ENCODE results near the gene LMF1. TPM values are rescaled to one million over a fixed set of nuclear protein-coding genes. Genes with fewer than 3 reads are reported as not detected.

LMF1 gene
- total and polyA plus RNA-seq, 2 of the 4 experiments (the other 2 are of a cell fraction), result 7.7 to 13.1 TPM

DNA sequence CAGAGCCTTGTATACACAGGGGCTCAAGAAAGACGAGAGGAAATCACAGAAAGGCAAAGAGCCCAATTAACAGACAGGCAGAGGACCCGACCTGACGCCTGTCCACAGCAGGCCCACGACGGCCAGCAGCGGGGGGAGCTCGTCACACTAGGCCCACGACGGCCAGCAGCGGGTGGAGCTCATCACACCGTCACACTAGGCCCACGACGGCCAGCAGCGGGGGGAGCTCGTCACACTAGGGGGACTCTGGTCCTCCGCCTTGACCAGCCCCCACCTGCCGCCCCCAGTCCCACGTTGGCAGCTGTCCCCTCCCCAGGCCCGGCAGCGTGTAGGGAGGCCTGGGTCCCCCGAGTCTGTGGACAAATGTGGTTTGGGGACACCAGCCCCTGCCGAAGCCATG, 146.6 kb downstream of the LMF1 start:
- H2BK15ac ChIP-seq (ENCODE audit: low read depth, low read length), result no peak overlapping the region
- DNase-seq (no peak), ATAC-seq (ENCODE audit: low read depth) (no peak)
- no peaks in the 10 kb centered on the region; the same call in 1 of the 2 replicates for H3K9me1 ChIP-seq (ENCODE audit: insufficient read depth, low read length)
- no peak overlapping the region for H2BK5ac ChIP-seq (ENCODE audit: low read depth, low read length, poor library complexity, severe bottlenecking)
- ChIA-PET POLR2A (ENCODE audit: unreplicated experiment) (no interaction called here), CTCF (no interaction called here)
- no peaks in the 10 kb centered on the region for H3K9me3 ChIP-seq (ENCODE audit: control insufficient read depth, insufficient read depth, low read length)
- no peaks in the 10 kb centered on the region for H4K20me1 ChIP-seq (ENCODE audit: insufficient read depth, low read length)
- no peak overlapping the region for H3K56ac ChIP-seq (ENCODE audit: extremely low read depth, insufficient read depth, low read length)
- H4K5ac ChIP-seq (ENCODE audit: low read depth, low read length), result no peak overlapping the region
- no peak overlapping the region for H4K91ac ChIP-seq (ENCODE audit: insufficient read depth, low read depth, low read length)
- in situ Hi-C loops (cut with MboI; ENCODE audit: low sequenced_read_pairs), result loop anchor here (25.0 kb wide), 1 partner anchor 388 kb away; no protein-coding TSS in a partner anchor
- no TSS peak for BruUV-seq (replicated peaks)
- H2BK20ac ChIP-seq (ENCODE audit: low read depth, low read length), result no peak overlapping the region
- H2AK5ac ChIP-seq (ENCODE audit: low read depth, low read length), result no peak overlapping the region
- H2AK9ac ChIP-seq (replicated peaks; ENCODE audit: low read depth, low read length, poor library complexity), result no peak overlapping the region
- no peak overlapping the region for H2BK120ac ChIP-seq (ENCODE audit: low read depth, low read length)
- no peak overlapping the region for H2AFZ ChIP-seq (replicated peaks; ENCODE audit: low read length, poor library complexity)
- no peak overlapping the region for H3K18ac ChIP-seq (ENCODE audit: low read depth, low read length)
- H3K9ac ChIP-seq (ENCODE audit: low read depth, low read length), result no peak overlapping the region
- peaks cover 4% of the 10 kb centered on the region; the same call in 1 of the 2 replicates for H3K4me1 ChIP-seq (ENCODE audit: control insufficient read depth, insufficient read depth, low read length)
- no peak overlapping the region for H3K23ac ChIP-seq (ENCODE audit: low read depth, low read length)
- H3K14ac ChIP-seq (replicated peaks; ENCODE audit: low read depth, low read length), result no peak overlapping the region
- no peak overlapping the region for H3K4me3 ChIP-seq (ENCODE audit: insufficient read depth, low read depth, low read length)
- H3K4ac ChIP-seq (ENCODE audit: low read depth, low read length), result no peak overlapping the region
- intact Hi-C loops (cut with micrococcal nuclease), result no loop called here
- H3K79me1 ChIP-seq (ENCODE audit: low read depth in 1 of 2, low read length in 2 of 2), result no peaks in the 10 kb centered on the region
- no peaks in the 10 kb centered on the region for H3K36me3 ChIP-seq (ENCODE audit: control insufficient read depth, insufficient read depth, low read length)
- no peak overlapping the region for H4K8ac ChIP-seq (ENCODE audit: low read depth in 2 of 2, low read length in 2 of 2)
- TF ChIP-seq NFE2L2 (IDR thresholded peaks at IDR 0.05; ENCODE audit: low read depth, low read length), result no peak
- TF ChIP-seq POLR2A (IDR thresholded peaks at IDR 0.05; ENCODE audit: low read depth, low read length), result no peak
- TF ChIP-seq FOS (IDR thresholded peaks at IDR 0.05; ENCODE audit: low read depth, low read length), result no peak
- no peak for TF ChIP-seq RFX5 (IDR thresholded peaks at IDR 0.05; ENCODE audit: low read depth, low read length)
- TF ChIP-seq ELK1 (IDR thresholded peaks at IDR 0.05; ENCODE audit: borderline replicate concordance, low read depth, low read length), result no peak
- TF ChIP-seq, protein P1, sequence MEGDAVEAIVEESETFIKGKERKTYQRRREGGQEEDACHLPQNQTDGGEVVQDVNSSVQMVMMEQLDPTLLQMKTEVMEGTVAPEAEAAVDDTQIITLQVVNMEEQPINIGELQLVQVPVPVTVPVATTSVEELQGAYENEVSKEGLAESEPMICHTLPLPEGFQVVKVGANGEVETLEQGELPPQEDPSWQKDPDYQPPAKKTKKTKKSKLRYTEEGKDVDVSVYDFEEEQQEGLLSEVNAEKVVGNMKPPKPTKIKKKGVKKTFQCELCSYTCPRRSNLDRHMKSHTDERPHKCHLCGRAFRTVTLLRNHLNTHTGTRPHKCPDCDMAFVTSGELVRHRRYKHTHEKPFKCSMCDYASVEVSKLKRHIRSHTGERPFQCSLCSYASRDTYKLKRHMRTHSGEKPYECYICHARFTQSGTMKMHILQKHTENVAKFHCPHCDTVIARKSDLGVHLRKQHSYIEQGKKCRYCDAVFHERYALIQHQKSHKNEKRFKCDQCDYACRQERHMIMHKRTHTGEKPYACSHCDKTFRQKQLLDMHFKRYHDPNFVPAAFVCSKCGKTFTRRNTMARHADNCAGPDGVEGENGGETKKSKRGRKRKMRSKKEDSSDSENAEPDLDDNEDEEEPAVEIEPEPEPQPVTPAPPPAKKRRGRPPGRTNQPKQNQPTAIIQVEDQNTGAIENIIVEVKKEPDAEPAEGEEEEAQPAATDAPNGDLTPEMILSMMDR (conservative IDR thresholded peaks at IDR 0.05; ENCODE audit: low read depth, low read length), result no peak
- TF ChIP-seq RCOR1 (IDR thresholded peaks at IDR 0.05; ENCODE audit: insufficient replicate concordance, low read length), result no peak
- TF ChIP-seq BHLHE40 (IDR thresholded peaks at IDR 0.05; ENCODE audit: low read depth, low read length), result no peak
- no peak for TF ChIP-seq MAFK (IDR thresholded peaks at IDR 0.05; ENCODE audit: low read depth, low read length)
- no peak for TF ChIP-seq CHD1 (IDR thresholded peaks at IDR 0.05; ENCODE audit: low read depth, low read length)
- no peak for TF ChIP-seq MXI1 (IDR thresholded peaks at IDR 0.05; ENCODE audit: borderline replicate concordance, low read depth, low read length)
- TF ChIP-seq, protein P2, sequence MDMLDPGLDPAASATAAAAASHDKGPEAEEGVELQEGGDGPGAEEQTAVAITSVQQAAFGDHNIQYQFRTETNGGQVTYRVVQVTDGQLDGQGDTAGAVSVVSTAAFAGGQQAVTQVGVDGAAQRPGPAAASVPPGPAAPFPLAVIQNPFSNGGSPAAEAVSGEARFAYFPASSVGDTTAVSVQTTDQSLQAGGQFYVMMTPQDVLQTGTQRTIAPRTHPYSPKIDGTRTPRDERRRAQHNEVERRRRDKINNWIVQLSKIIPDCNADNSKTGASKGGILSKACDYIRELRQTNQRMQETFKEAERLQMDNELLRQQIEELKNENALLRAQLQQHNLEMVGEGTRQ (IDR thresholded peaks at IDR 0.05; ENCODE audit: low read depth, low read length), result no peak
- no peak for TF ChIP-seq MAZ (IDR thresholded peaks at IDR 0.05; ENCODE audit: borderline replicate concordance, low read depth, low read length)
- no peak for TF ChIP-seq RAD21 (IDR thresholded peaks at IDR 0.05; ENCODE audit: low read length)
- TF ChIP-seq CEBPB (IDR thresholded peaks at IDR 0.05; ENCODE audit: low read depth, low read length), result no peak
- no peak overlapping the region for H3K27ac ChIP-seq (ENCODE audit: insufficient read depth, low read length)
- H3K4me2 ChIP-seq (ENCODE audit: low read depth, low read length), result no peak overlapping the region
- dilution Hi-C loops (cut with HindIII; ENCODE audit: low sequenced_read_pairs, unreplicated experiment), result no loop called here
- peaks cover 30% of the 10 kb centered on the region for H3K27me3 ChIP-seq (ENCODE audit: control insufficient read depth, insufficient read depth, low read length)
- 78% methylated on average over 17 of the region's 22 CpGs; no CpG with 5 or more reads in 1 of the 2 experiments for WGBS, 2 experiments (ENCODE audit: extremely low coverage in 2 of 2, insufficient read length in 1 of 2)
